Neuronal stem cell (in vitro differentiated cells): ENCODE results near the gene PEX11G.
A peak's percentile ranks its signal among the peaks of the same experiment; 100 is the strongest.

Source experiments
- DNase-seq: peaks from one replicate; pipeline ENCODE4 v3.0.0-alpha.2; 2013; ENCODE audit warnings: low spot score
- H2AFZ ChIP-seq: one replicate; pipeline ENCODE4 v1.6.1; 2013; ENCODE audit warnings: mild to moderate bottlenecking, low read length, inconsistent platforms
- H2AK5ac ChIP-seq: 2 replicates; pipeline ENCODE4 v1.6.1; 2013; ENCODE audit warnings: low read depth, mild to moderate bottlenecking, inconsistent platforms, low read length, moderate library complexity, mixed read lengths
- H2BK120ac ChIP-seq: 2 replicates; pipeline ENCODE4 v1.6.1; 2013; ENCODE audit warnings: low read depth, mild to moderate bottlenecking, inconsistent platforms, low read length, moderate library complexity, mixed read lengths
- H2BK12ac ChIP-seq: one replicate; pipeline ENCODE4 v1.6.1; 2013; ENCODE audit warnings: low read length, inconsistent platforms
- H2BK15ac ChIP-seq: 2 replicates; pipeline ENCODE4 v1.6.1; 2013; ENCODE audit warnings: mild to moderate bottlenecking, low read length, inconsistent platforms, mixed read lengths
- H2BK5ac ChIP-seq: one replicate; pipeline ENCODE4 v1.6.1; 2013; ENCODE audit warnings: inconsistent platforms, mild to moderate bottlenecking, low read length, moderate library complexity
- H3K14ac ChIP-seq: one replicate; pipeline ENCODE4 v1.6.1; 2013; ENCODE audit warnings: low read length, inconsistent platforms
- H3K18ac ChIP-seq: 2 replicates; pipeline ENCODE4 v1.6.1; 2013; ENCODE audit warnings: low read length, inconsistent platforms
- H3K23ac ChIP-seq: 2 replicates; pipeline ENCODE4 v1.6.1; 2013; ENCODE audit warnings: low read depth, mild to moderate bottlenecking, mixed read lengths, low read length, inconsistent platforms; ENCODE audit not compliant: poor library complexity
- H3K27ac ChIP-seq: replicated peaks from 3 replicates; pipeline ENCODE4 v1.5.1; 2013; ENCODE audit warnings: low read length, inconsistent platforms
- H3K27me3 ChIP-seq, 3 experiments: 2 replicates each; pipeline ENCODE4 v1.6.1; 2013; ENCODE audit warnings: low read length in 3 of 3, mild to moderate bottlenecking in 2 of 3, inconsistent platforms in 1 of 3, low read depth in 1 of 3, mixed read lengths in 1 of 3, moderate library complexity in 1 of 3; ENCODE audit not compliant: control insufficient read depth in 3 of 3, insufficient read depth in 3 of 3
- H3K36me3 ChIP-seq, 2 donors: replicated peaks in 1 of 2; 2 replicates each; pipeline ENCODE4 v1.6.1; 2013; ENCODE audit warnings: low read length in 2 of 2; ENCODE audit not compliant: control insufficient read depth in 2 of 2, insufficient read depth in 2 of 2
- H3K4ac ChIP-seq: 2 replicates; pipeline ENCODE4 v1.6.1; 2013; ENCODE audit warnings: inconsistent platforms, mild to moderate bottlenecking, low read length, moderate library complexity
- H3K4me1 ChIP-seq, 2 donors: 1 replicate in 1 of 2; 2 replicates in 1 of 2; pipeline ENCODE4 v1.6.1; 2013; ENCODE audit warnings: low read length in 2 of 2, low read depth in 1 of 2; ENCODE audit not compliant: control insufficient read depth in 2 of 2, insufficient read depth in 1 of 2
- H3K4me2 ChIP-seq: one replicate; pipeline ENCODE4 v1.6.1; 2013; ENCODE audit warnings: mild to moderate bottlenecking, low read length, inconsistent platforms; ENCODE audit not compliant: insufficient read depth, poor library complexity, severe bottlenecking
- H3K4me3 ChIP-seq, 2 donors: 2 replicates each; pipeline ENCODE4 v1.5.1; 2013; ENCODE audit warnings: low read length in 2 of 2, mild to moderate bottlenecking in 2 of 2, inconsistent platforms in 1 of 2, moderate library complexity in 1 of 2
- H3K79me1 ChIP-seq: one replicate; pipeline ENCODE4 v1.6.1; 2013; ENCODE audit warnings: low read depth, mild to moderate bottlenecking, inconsistent platforms, low read length, moderate library complexity
- H3K9ac ChIP-seq: one replicate; pipeline ENCODE4 v1.6.1; 2013; ENCODE audit warnings: mild to moderate bottlenecking, low read depth, low read length, inconsistent platforms; ENCODE audit not compliant: poor library complexity
- H3K9me3 ChIP-seq, 2 donors: replicated peaks in 1 of 2; 2 replicates each; pipeline versions ENCODE3 to v1.6.1; 2013; ENCODE audit warnings: low read length in 2 of 2, mild to moderate bottlenecking in 2 of 2, inconsistent platforms in 1 of 2, low read depth in 1 of 2, mixed read lengths in 1 of 2, moderate library complexity in 1 of 2; ENCODE audit not compliant: control insufficient read depth in 2 of 2, insufficient read depth in 1 of 2
- H4K8ac ChIP-seq: one replicate; pipeline ENCODE4 v1.6.1; 2013; ENCODE audit warnings: low read depth, mild to moderate bottlenecking, inconsistent platforms, low read length, moderate library complexity
- H4K91ac ChIP-seq: one replicate; pipeline ENCODE4 v1.6.1; 2013; ENCODE audit warnings: low read length, low read depth, mild to moderate bottlenecking, inconsistent platforms; ENCODE audit not compliant: poor library complexity
- WGBS, 2 donors: extraction: QIAGEN DNeasy Blood & Tissue Kit; methylation state at CpG; one replicate each; pipeline ENCODE4 v1.1.7; 2013; ENCODE audit warnings: missing lambda C conversion rate in 2 of 2, mixed read lengths in 1 of 2; ENCODE audit not compliant: insufficient read length in 2 of 2, insufficient replicate concordance in 1 of 2; ENCODE audit errors: extremely low coverage in 2 of 2; 5-methylcytosine and 5-hydroxymethylcytosine counted together

The PEX11G gene

DNA sequence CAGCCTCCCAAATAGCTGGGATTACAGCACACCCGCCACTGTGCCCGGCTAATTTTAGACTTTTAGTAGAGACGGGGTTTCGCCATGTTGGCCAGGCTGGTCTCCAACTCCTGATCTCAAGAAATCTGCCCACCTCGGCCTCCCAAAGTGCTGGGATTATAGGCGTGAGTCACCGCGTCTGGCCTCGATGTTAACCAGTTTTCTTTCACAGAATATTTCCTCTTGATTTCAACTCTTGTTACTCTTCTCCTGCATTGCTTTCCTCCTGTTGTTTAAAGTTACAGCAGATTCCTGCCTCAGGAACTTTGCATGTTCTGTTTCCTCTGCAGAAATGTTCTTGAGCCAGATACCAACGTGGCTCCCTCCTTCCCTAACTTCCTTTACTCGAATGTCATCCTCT, 3.7 kb upstream of the PEX11G start:
- Histone ChIP-seq H3K4me2 (no peak overlapping the region), H3K27ac (no peak overlapping the region), H3K36me3 (no peaks in the 10 kb centered on the region), H4K91ac (no peak overlapping the region), H2BK15ac (no peak overlapping the region), H2BK120ac (no peak overlapping the region), H2BK12ac (no peak overlapping the region), H3K27me3 (no peaks in the 10 kb centered on the region), H3K4ac (no peak overlapping the region), H3K4me1 (peaks cover 4 to 7% of the 10 kb centered on the region in 2 donors), H3K9me3 (no peaks in the 10 kb centered on the region), H3K23ac (no peak overlapping the region), H2AFZ (no peak overlapping the region), H2BK5ac (no peak overlapping the region), H3K79me1 (no peaks in the 10 kb centered on the region), H3K4me3 (no peak overlapping the region), H3K18ac (no peak overlapping the region), H3K9ac (no peak overlapping the region), H3K14ac (no peak overlapping the region), H2AK5ac (peak overlapping the region; percentile 10), H4K8ac (no peak overlapping the region)
- no peak for DNase-seq
- no CpG with 5 or more reads among the region's 11 CpGs for WGBS, 2 donors

GRCh38 chr19:7492142-7492541, 3.3 kb upstream of the PEX11G start:
- Histone ChIP-seq H3K4me2 (no peak overlapping the region), H3K27me3 (no peaks in the 10 kb centered on the region), H3K4me3 (no peak overlapping the region), H2AFZ (no peak overlapping the region), H2BK5ac (no peak overlapping the region), H4K91ac (no peak overlapping the region), H2BK15ac (no peak overlapping the region), H3K79me1 (no peaks in the 10 kb centered on the region), H3K36me3 (no peaks in the 10 kb centered on the region), H2BK12ac (no peak overlapping the region), H3K23ac (no peak overlapping the region), H3K4ac (no peak overlapping the region), H3K9ac (no peak overlapping the region), H4K8ac (no peak overlapping the region), H3K18ac (no peak overlapping the region), H3K9me3 (no peaks in the 10 kb centered on the region), H3K4me1 (peaks cover 4 to 7% of the 10 kb centered on the region in 2 donors), H3K27ac (no peak overlapping the region), H2BK120ac (no peak overlapping the region), H2AK5ac (no peak overlapping the region), H3K14ac (no peak overlapping the region)
- no peak for DNase-seq
- WGBS, 2 donors, result no CpG with 5 or more reads among the region's 4 CpGs

GRCh38 chr19:7489609-7490044, 792 bp upstream of the PEX11G start:
- H3K4me1 ChIP-seq, result peaks cover 3 to 4% of the 10 kb centered on the region in 2 donors
- no peak overlapping the region for H3K14ac ChIP-seq
- no peak overlapping the region for H4K91ac ChIP-seq
- no peak overlapping the region for H3K18ac ChIP-seq
- H2BK12ac ChIP-seq, result no peak overlapping the region
- H3K79me1 ChIP-seq, result peaks cover 1% of the 10 kb centered on the region
- no peaks in the 10 kb centered on the region for H3K27me3 ChIP-seq
- H3K9ac ChIP-seq, result no peak overlapping the region
- H2BK120ac ChIP-seq, result no peak overlapping the region
- WGBS, 2 donors, result no CpG with 5 or more reads among the region's 11 CpGs
- H2AFZ ChIP-seq, result no peak overlapping the region
- no peak overlapping the region for H3K4me3 ChIP-seq
- H3K4me2 ChIP-seq, result no peak overlapping the region
- no peak overlapping the region for H3K4ac ChIP-seq
- no peak overlapping the region for H3K27ac ChIP-seq
- H3K36me3 ChIP-seq, result no peaks in the 10 kb centered on the region
- no peak for DNase-seq
- no peak overlapping the region for H4K8ac ChIP-seq
- no peak overlapping the region for H2BK5ac ChIP-seq
- H2AK5ac ChIP-seq, result no peak overlapping the region
- H3K23ac ChIP-seq, result no peak overlapping the region
- peak overlapping the region; percentile 12 for H2BK15ac ChIP-seq
- H3K9me3 ChIP-seq, result no peaks in the 10 kb centered on the region

DNA sequence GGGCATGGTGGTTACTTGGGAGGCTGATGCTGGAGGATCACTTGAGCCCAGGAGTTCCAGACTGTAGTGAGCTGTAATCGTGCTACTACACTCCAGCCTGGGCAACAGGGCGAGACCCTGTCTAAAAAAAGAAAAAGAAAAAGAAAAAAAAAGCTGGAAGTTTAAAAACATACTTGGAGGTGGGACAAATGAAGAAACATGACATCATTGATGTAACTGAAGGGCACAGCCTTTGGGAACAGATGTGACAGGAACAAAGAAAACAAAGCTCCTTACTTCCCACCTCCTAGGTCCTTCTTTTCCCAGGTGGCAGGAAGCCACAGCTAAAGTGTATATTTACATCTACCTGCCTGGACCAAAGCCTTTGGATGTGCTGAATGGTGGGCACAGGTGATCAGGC, 1.9 kb downstream of the PEX11G start:
- no CpG with 5 or more reads among the region's 2 CpGs for WGBS, 2 donors
- no peaks in the 10 kb centered on the region for H3K27me3 ChIP-seq
- H4K8ac ChIP-seq, result no peak overlapping the region
- H2BK5ac ChIP-seq, result no peak overlapping the region
- no peak overlapping the region for H2BK12ac ChIP-seq
- no peak overlapping the region for H3K4ac ChIP-seq
- H4K91ac ChIP-seq, result no peak overlapping the region
- no peak overlapping the region for H3K4me3 ChIP-seq
- no peak overlapping the region for H3K4me2 ChIP-seq
- H2AK5ac ChIP-seq, result no peak overlapping the region
- no peaks in the 10 kb centered on the region for H3K9me3 ChIP-seq
- no peak overlapping the region for H3K27ac ChIP-seq
- no peak overlapping the region for H2BK120ac ChIP-seq
- H3K36me3 ChIP-seq, result no peaks in the 10 kb centered on the region
- H3K18ac ChIP-seq, result no peak overlapping the region
- no peak overlapping the region for H2AFZ ChIP-seq
- no peak overlapping the region for H2BK15ac ChIP-seq
- no peak for DNase-seq
- peaks cover 1% of the 10 kb centered on the region for H3K79me1 ChIP-seq
- no peak overlapping the region for H3K23ac ChIP-seq
- H3K14ac ChIP-seq, result no peak overlapping the region
- H3K4me1 ChIP-seq, result peaks cover 3 to 8% of the 10 kb centered on the region in 2 donors
- H3K9ac ChIP-seq, result no peak overlapping the region
